Endothelial cell of umbilical vein (primary cell): ENCODE data around the gene MINPP1. TPM values are rescaled to one million over a fixed set of nuclear protein-coding genes. Genes with fewer than 3 reads are reported as not detected.
A peak's percentile ranks its signal among the peaks of the same experiment; 100 is the strongest.

ENCODE experiments used
- BruUV-seq: library from RNA; stranded (reverse); fragments of 400-500 nt; replicated peaks from 2 replicates; lab custom pipeline; 2021; lab: Mats Ljungman, UMichigan
- CTCF ChIA-PET: fragments of 300-600, 350-600 bp; sonication (Branson Sonifier 250); formaldehyde crosslinking; loops from one replicate; lab custom pipeline; 2021; ENCODE audit warnings: antibody characterized with exemption, inconsistent platforms; lab: Charles Lee
- POLR2A ChIA-PET: fragments of 300-600, 350-600 bp; sonication (Branson Sonifier 250); formaldehyde crosslinking; loops from one replicate; lab custom pipeline; 2021; ENCODE audit warnings: antibody characterized with exemption, inconsistent platforms; lab: Charles Lee
- DNase-seq: peaks from one replicate; pipeline ENCODE4 v3.0.0-alpha.2; 2011; ENCODE audit warnings: low read depth, low spot score
- FAIRE-seq: peaks from 2 replicates; lab custom pipeline; 2011; peaks lifted over from hg19 to GRCh38; lab: Jason Lieb, UNC
- H2AFZ ChIP-seq: 2 replicates; pipeline ENCODE4 v1.6.0; 2012; ENCODE audit warnings: low read depth, low read length, control low read depth, inconsistent platforms
- H3K27ac ChIP-seq: 2 replicates; pipeline ENCODE4 v1.5.1; 2011; ENCODE audit warnings: low read depth, mild to moderate bottlenecking, control low read depth, low read length, moderate library complexity; ENCODE audit not compliant: insufficient read depth
- H3K27me3 ChIP-seq, 2 experiments: 2 replicates each; pipeline versions ENCODE4 v1.6.0 to v1.6.1; 2011; ENCODE audit warnings: low read length in 2 of 2, mixed read lengths in 1 of 2; ENCODE audit not compliant: control insufficient read depth in 2 of 2, insufficient read depth in 2 of 2
- H3K36me3 ChIP-seq, 2 experiments: 2 replicates in 1 of 2; 3 replicates in 1 of 2; pipeline ENCODE4 v1.5.1; 2011; ENCODE audit warnings: low read length in 2 of 2, mild to moderate bottlenecking in 1 of 2, moderate library complexity in 1 of 2; ENCODE audit not compliant: control insufficient read depth in 2 of 2, insufficient read depth in 2 of 2; ENCODE audit errors: extremely low read depth in 1 of 2
- H3K4me1 ChIP-seq: 3 replicates; pipeline ENCODE4 v1.5.1; 2011; ENCODE audit warnings: mild to moderate bottlenecking, low read length; ENCODE audit not compliant: control insufficient read depth, insufficient read depth; ENCODE audit errors: extremely low read depth
- H3K4me2 ChIP-seq: 2 replicates; pipeline ENCODE4 v1.6.1; 2011; ENCODE audit warnings: low read length, control low read depth, mixed read lengths; ENCODE audit not compliant: insufficient read depth
- H3K4me3 ChIP-seq, 3 experiments: fragments of 200-600 bp in 1 of 3; sonication (generic), shearing (Covaris generic) in 1 of 3; replicated peaks in 1 of 3; 2 replicates each; pipeline ENCODE4 v1.5.1; 2011 to 2016; ENCODE audit warnings: control low read depth in 3 of 3, low read length in 3 of 3, mild to moderate bottlenecking in 2 of 3, inconsistent platforms in 1 of 3, low read depth in 1 of 3, moderate library complexity in 1 of 3; ENCODE audit not compliant: insufficient read depth in 1 of 3
- H3K79me2 ChIP-seq: 2 replicates; pipeline ENCODE4 v1.6.0; 2012; ENCODE audit warnings: low read length, inconsistent platforms; ENCODE audit not compliant: control insufficient read depth, insufficient read depth
- H3K9ac ChIP-seq: replicated peaks from 2 replicates; pipeline ENCODE3; 2011; ENCODE audit warnings: low read length, control low read depth; ENCODE audit not compliant: insufficient read depth; ENCODE audit errors: extremely low read depth
- H3K9me1 ChIP-seq: replicated peaks from 3 replicates; pipeline ENCODE4 v1.6.0; 2011; ENCODE audit warnings: mild to moderate bottlenecking, low read length; ENCODE audit not compliant: control insufficient read depth, insufficient read depth; ENCODE audit errors: extremely low read depth
- H3K9me3 ChIP-seq: replicated peaks from 2 replicates; pipeline ENCODE4 v1.5.1; 2012; ENCODE audit warnings: low read length, inconsistent platforms; ENCODE audit not compliant: control insufficient read depth, insufficient read depth
- H4K20me1 ChIP-seq: replicated peaks from 2 replicates; pipeline ENCODE3; 2011; ENCODE audit warnings: mild to moderate bottlenecking, low read length; ENCODE audit not compliant: control insufficient read depth, insufficient read depth; ENCODE audit errors: extremely low read depth
- CTCF ChIP-seq, 2 donors: IDR thresholded peaks; 1 replicate in 1 of 2; 2 replicates in 1 of 2; pipeline ENCODE4 v1.5.1; 2011; ENCODE audit warnings: low read length in 2 of 2, mild to moderate bottlenecking in 2 of 2, moderate library complexity in 2 of 2, control low read depth in 1 of 2, inconsistent platforms in 1 of 2, low read depth in 1 of 2; ENCODE audit not compliant: insufficient read depth in 1 of 2; ENCODE audit errors: extremely low read depth in 1 of 2
- EZH2 ChIP-seq: IDR thresholded peaks from 2 replicates; pipeline ENCODE4 v1.6.1; 2012; ENCODE audit warnings: borderline replicate concordance, low read depth, mild to moderate bottlenecking, moderate library complexity, low read length, inconsistent platforms; ENCODE audit not compliant: severe bottlenecking
- FOS ChIP-seq: IDR thresholded peaks from 2 replicates; pipeline ENCODE4 v1.6.1; 2011; ENCODE audit warnings: mild to moderate bottlenecking, low read length, moderate library complexity, borderline replicate concordance; ENCODE audit not compliant: insufficient read depth
- GATA2 ChIP-seq: IDR thresholded peaks from 2 replicates; pipeline ENCODE4 v1.7.0; 2011; ENCODE audit warnings: low read depth, mild to moderate bottlenecking, moderate library complexity, mixed read lengths, low read length; ENCODE audit not compliant: insufficient read length, insufficient read depth
- JUN ChIP-seq: IDR thresholded peaks from 2 replicates; pipeline ENCODE4 v1.6.1; 2011; ENCODE audit warnings: borderline replicate concordance, low read depth; ENCODE audit not compliant: insufficient read length, insufficient read depth
- MAX ChIP-seq: IDR thresholded peaks from 2 replicates; pipeline ENCODE4 v1.6.1; 2011; ENCODE audit not compliant: insufficient read depth, insufficient read length
- MYC ChIP-seq: IDR thresholded peaks from one replicate; pipeline ENCODE4 v1.6.1; 2011; ENCODE audit warnings: mild to moderate bottlenecking, low read depth, low read length
- POLR2A ChIP-seq: IDR thresholded peaks from 2 replicates; pipeline ENCODE4 v1.6.1; 2012; ENCODE audit warnings: low read depth, mild to moderate bottlenecking, control low read depth, low read length
- POLR2AphosphoS5 ChIP-seq: IDR thresholded peaks from 2 replicates; pipeline ENCODE4 v1.6.1; 2012; ENCODE audit warnings: low read depth, mild to moderate bottlenecking, control low read depth, low read length, moderate library complexity; ENCODE audit not compliant: insufficient read depth
- dilution Hi-C: fragments of 300-500 bp; cut with MboI; formaldehyde crosslinking; loops from one replicate; pipeline ENCODE4 v1.15.0; 2019; ENCODE audit warnings: low sequenced_read_pairs; ENCODE audit not compliant: extremely low pct_ligation_motif_present
- intact Hi-C: fragments of 100-400 bp; cut with micrococcal nuclease; formaldehyde crosslinking; loops from one replicate; pipeline ENCODE4 v1.10.0; 2022
- polyA plus RNA-seq, 4 experiments: library from polyadenylated mRNA; depleted of rRNA in 3 of 4; stranded (reverse) in 3 of 4; unstranded in 1 of 4; fragments of >200 nt; gene quantifications; 2 replicates each; pipeline versions ENCODE4 v1.2.1 to v1.2.3, GENCODE V29; 2011 to 2012; ENCODE audit warnings: missing spikeins in 1 of 4
- total RNA-seq: library from RNA; stranded (reverse); gene quantifications from 2 replicates; pipeline ENCODE4 v1.2.3, GENCODE V29; 2021

The MINPP1 gene
- total and polyA plus RNA-seq, 2 donors (not counting 3 experiments of a cell fraction or from before 2014, with no cell fraction given), result 11.7 to 23.8 TPM

- H3K36me3 ChIP-seq, result no peaks in the 10 kb centered on the region
- peak overlapping the region; percentile 59 for H3K27ac ChIP-seq
- intact Hi-C loops (loop anchor here (2.0 to 10.0 kb wide), 5 partner anchors 105 to 1020 kb away; partner anchors contain the start of genes ATAD1, KLLN and PTEN), dilution Hi-C loops (no loop called here)
- no peaks in the 10 kb centered on the region for H3K27me3 ChIP-seq
- no peaks in the 10 kb centered on the region for H3K9me1 ChIP-seq
- H4K20me1 ChIP-seq, result no peaks in the 10 kb centered on the region
- peak overlapping the region in 1 of 3 experiments; percentile 11 for H3K4me3 ChIP-seq
- CTCF ChIA-PET, result interaction anchor here (0.7 to 3.1 kb wide), 10 partner anchors 13 to 310 kb away, joined by 3 to 18 read pairs (median 5); no protein-coding TSS in a partner anchor
- no peak overlapping the region for H2AFZ ChIP-seq
- TF ChIP-seq FOS, result peak; percentile 7
- TF ChIP-seq CTCF (IDR thresholded peaks at IDR 0.05; ENCODE audit: extremely low read depth in 1 of 2, insufficient read depth in 1 of 2, low read depth in 1 of 2, low read length in 2 of 2), result no peak
- TF ChIP-seq MAX, result no peak
- peak; percentile 36 for TF ChIP-seq POLR2AphosphoS5
- no peak for TF ChIP-seq JUN
- no peak for TF ChIP-seq MYC
- no peak for TF ChIP-seq EZH2
- no peak for TF ChIP-seq POLR2A
- no peak for TF ChIP-seq GATA2
- peak; percentile 87 for DNase-seq
- H3K9ac ChIP-seq, result peak overlapping the region; percentile 8
- POLR2A ChIA-PET, result no interaction called here
- peaks cover 17% of the 10 kb centered on the region for H3K4me1 ChIP-seq
- H3K4me2 ChIP-seq, result peak overlapping the region; percentile 76
- H3K79me2 ChIP-seq, result no peaks in the 10 kb centered on the region
- no peaks in the 10 kb centered on the region for H3K9me3 ChIP-seq
- no TSS peak for BruUV-seq
- FAIRE-seq, result peak; percentile 73
These were observed 27.4 kb downstream of the MINPP1 start for GRCh38 chr10:87531908-87532622.
